MM.1S (cell line): ENCODE results near the gene TNIK.
A peak's percentile ranks its signal among the peaks of the same experiment; 100 is the strongest.

Source experiments
- DNase-seq: peaks from one replicate; pipeline ENCODE4 v3.0.0-alpha.2; 2015
- H2AFZ ChIP-seq: fragments of 300-600 bp; sonication (generic); 2 replicates; pipeline ENCODE4 v1.6.0; 2016; ENCODE audit warnings: antibody characterized with exemption, low read length
- H3F3A ChIP-seq: fragments of 300-600 bp; sonication (generic); 2 replicates; pipeline ENCODE4 v1.6.1; 2016; ENCODE audit warnings: mild to moderate bottlenecking, antibody characterized with exemption, low read length, moderate library complexity, mixed read lengths; ENCODE audit not compliant: insufficient read depth
- H3K27ac ChIP-seq: fragments of 300-600 bp; sonication (generic); 2 replicates; pipeline ENCODE4 v1.5.1; 2016; ENCODE audit warnings: mild to moderate bottlenecking, low read length
- H3K27me3 ChIP-seq: fragments of 300-600 bp; sonication (generic); replicated peaks from 2 replicates; pipeline ENCODE4 v1.6.0; 2016; ENCODE audit warnings: low read length; ENCODE audit not compliant: insufficient read depth
- H3K36me3 ChIP-seq: fragments of 300-600 bp; sonication (generic); replicated peaks from 2 replicates; pipeline ENCODE4 v1.6.1; 2016; ENCODE audit warnings: mild to moderate bottlenecking, low read length, mixed read lengths; ENCODE audit not compliant: insufficient read depth
- H3K4me1 ChIP-seq: fragments of 300-600 bp; sonication (generic); 2 replicates; pipeline ENCODE4 v1.6.1; 2016; ENCODE audit warnings: low read length, mixed read lengths
- H3K4me2 ChIP-seq: fragments of 300-600 bp; sonication (generic); 2 replicates; pipeline ENCODE4 v1.6.0; 2016; ENCODE audit warnings: low read depth, low read length
- H3K4me3 ChIP-seq: fragments of 300-600 bp; sonication (generic); 2 replicates; pipeline ENCODE4 v1.5.1; 2016; ENCODE audit warnings: low read length, mixed read lengths
- H3K79me2 ChIP-seq: fragments of 300-600 bp; sonication (generic); 2 replicates; pipeline ENCODE4 v1.6.1; 2016; ENCODE audit warnings: mixed run types, low read length, mixed read lengths
- H3K9ac ChIP-seq: fragments of 300-600 bp; sonication (generic); 2 replicates; pipeline ENCODE4 v1.6.1; 2016; ENCODE audit warnings: low read length, mixed read lengths
- H3K9me2 ChIP-seq: fragments of 300-600 bp; sonication (generic); replicated peaks from 2 replicates; pipeline ENCODE4 v1.6.1; 2016; ENCODE audit warnings: mild to moderate bottlenecking, low read length, mixed read lengths; ENCODE audit not compliant: insufficient read depth
- H3K9me3 ChIP-seq: fragments of 300-600 bp; sonication (generic); replicated peaks from 2 replicates; pipeline ENCODE4 v1.6.1; 2016; ENCODE audit warnings: mild to moderate bottlenecking, low read length, mixed read lengths; ENCODE audit not compliant: insufficient read depth
- H4K20me1 ChIP-seq: fragments of 300-600 bp; sonication (generic); 2 replicates; pipeline ENCODE4 v1.6.1; 2016; ENCODE audit warnings: mild to moderate bottlenecking, low read length, moderate library complexity, mixed read lengths; ENCODE audit not compliant: insufficient read depth
- EZH2 ChIP-seq: fragments of 300-600 bp; sonication (generic); optimal IDR thresholded peaks from 2 replicates; pipeline ENCODE3; 2017; ENCODE audit warnings: low read depth, mild to moderate bottlenecking, antibody characterized with exemption, low read length, mixed read lengths
- EZH2phosphoT487 ChIP-seq: fragments of 300-600 bp; sonication (generic); IDR thresholded peaks from 2 replicates; pipeline ENCODE4 v1.6.1; 2018; ENCODE audit warnings: antibody characterized with exemption, low read length
- TF ChIP-seq, protein P1 (sequence below): fragments of 300-600 bp; sonication (generic); IDR thresholded peaks from 2 replicates; pipeline ENCODE4 v1.5.1; 2016; ENCODE audit warnings: antibody characterized with exemption, low read length, mixed read lengths

TNIK gene

GRCh38 chr3:171489348-171489747, 29.1 kb upstream of the TNIK start:
- H3K9me2 ChIP-seq: no peaks in the 10 kb centered on the region
- H3K36me3 ChIP-seq: no peaks in the 10 kb centered on the region
- no peak overlapping the region for H3K4me2 ChIP-seq
- H3F3A ChIP-seq: no peaks in the 10 kb centered on the region
- H3K79me2 ChIP-seq: no peaks in the 10 kb centered on the region
- H3K27ac ChIP-seq: no peak overlapping the region
- no peaks in the 10 kb centered on the region for H3K9me3 ChIP-seq
- no peak overlapping the region for H3K4me3 ChIP-seq
- TF ChIP-seq EZH2: no peak
- TF ChIP-seq, protein P1, sequence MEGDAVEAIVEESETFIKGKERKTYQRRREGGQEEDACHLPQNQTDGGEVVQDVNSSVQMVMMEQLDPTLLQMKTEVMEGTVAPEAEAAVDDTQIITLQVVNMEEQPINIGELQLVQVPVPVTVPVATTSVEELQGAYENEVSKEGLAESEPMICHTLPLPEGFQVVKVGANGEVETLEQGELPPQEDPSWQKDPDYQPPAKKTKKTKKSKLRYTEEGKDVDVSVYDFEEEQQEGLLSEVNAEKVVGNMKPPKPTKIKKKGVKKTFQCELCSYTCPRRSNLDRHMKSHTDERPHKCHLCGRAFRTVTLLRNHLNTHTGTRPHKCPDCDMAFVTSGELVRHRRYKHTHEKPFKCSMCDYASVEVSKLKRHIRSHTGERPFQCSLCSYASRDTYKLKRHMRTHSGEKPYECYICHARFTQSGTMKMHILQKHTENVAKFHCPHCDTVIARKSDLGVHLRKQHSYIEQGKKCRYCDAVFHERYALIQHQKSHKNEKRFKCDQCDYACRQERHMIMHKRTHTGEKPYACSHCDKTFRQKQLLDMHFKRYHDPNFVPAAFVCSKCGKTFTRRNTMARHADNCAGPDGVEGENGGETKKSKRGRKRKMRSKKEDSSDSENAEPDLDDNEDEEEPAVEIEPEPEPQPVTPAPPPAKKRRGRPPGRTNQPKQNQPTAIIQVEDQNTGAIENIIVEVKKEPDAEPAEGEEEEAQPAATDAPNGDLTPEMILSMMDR: no peak
- TF ChIP-seq EZH2phosphoT487: no peak
- no peaks in the 10 kb centered on the region for H3K4me1 ChIP-seq
- no peak overlapping the region for H3K9ac ChIP-seq
- DNase-seq: no peak
- no peak overlapping the region for H2AFZ ChIP-seq
- no peaks in the 10 kb centered on the region for H4K20me1 ChIP-seq
- no peaks in the 10 kb centered on the region for H3K27me3 ChIP-seq

- Histone ChIP-seq H3K79me2 (no peaks in the 10 kb centered on the region), H3K9me2 (no peaks in the 10 kb centered on the region), H4K20me1 (no peaks in the 10 kb centered on the region), H3K4me3 (no peak overlapping the region), H3K27ac (no peak overlapping the region), H3F3A (no peaks in the 10 kb centered on the region), H3K4me2 (no peak overlapping the region), H3K27me3 (no peaks in the 10 kb centered on the region), H3K4me1 (no peaks in the 10 kb centered on the region), H3K9me3 (no peaks in the 10 kb centered on the region), H2AFZ (no peak overlapping the region), H3K9ac (no peak overlapping the region), H3K36me3 (no peaks in the 10 kb centered on the region)
- TF ChIP-seq EZH2phosphoT487: no peak
- TF ChIP-seq EZH2: no peak
- TF ChIP-seq, protein P1: no peak
- no peak for DNase-seq
These were observed 28.3 kb upstream of the TNIK start for GRCh38 chr3:171488479-171488878.

GRCh38 chr3:171487382-171487781, 27.2 kb upstream of the TNIK start:
- Histone ChIP-seq H3K79me2 (no peaks in the 10 kb centered on the region), H3K27me3 (no peaks in the 10 kb centered on the region), H2AFZ (0 out of 2 replicates have a peak overlapping the region, but pooled peaks have one; percentile 3), H3K4me2 (no peak overlapping the region), H3F3A (no peaks in the 10 kb centered on the region), H3K4me3 (no peak overlapping the region), H3K9ac (no peak overlapping the region), H3K36me3 (no peaks in the 10 kb centered on the region), H4K20me1 (no peaks in the 10 kb centered on the region), H3K4me1 (no peaks in the 10 kb centered on the region), H3K9me3 (no peaks in the 10 kb centered on the region), H3K9me2 (no peaks in the 10 kb centered on the region), H3K27ac (no peak overlapping the region)
- DNase-seq: no peak
- TF ChIP-seq EZH2phosphoT487 (no peak), EZH2 (no peak)
- TF ChIP-seq, protein P1: no peak
